ENCODE results near the gene SCGB1A1. TPM values are rescaled to one million over a fixed set of nuclear protein-coding genes. Genes with fewer than 3 reads are reported as not detected.
A peak's percentile ranks its signal among the peaks of the same experiment; 100 is the strongest.

The SCGB1A1 gene
- polyA plus RNA-seq, 5 donors: 3.8 to 59.5 (median 30.1) TPM

DNA sequence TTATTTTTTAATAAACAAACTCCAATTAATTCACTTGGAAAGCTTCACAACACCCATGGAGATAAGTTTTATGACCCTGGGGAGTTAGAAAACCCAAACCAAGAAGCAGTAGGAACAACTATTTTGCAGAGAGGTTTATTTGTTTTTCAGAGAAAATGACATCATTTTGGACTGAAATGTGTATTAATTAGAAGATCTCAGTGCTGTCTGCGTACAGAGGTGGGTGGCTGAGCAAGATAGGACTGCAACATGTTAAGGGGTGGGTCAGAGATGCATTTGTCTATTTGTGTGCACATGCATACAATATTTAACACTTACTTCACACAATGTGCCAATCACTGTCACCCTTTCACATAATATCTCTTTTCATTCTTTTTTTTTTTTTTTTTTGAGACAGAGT is 1.1 kb downstream of the SCGB1A1 start:
- peak in 1 of 2 donors; percentile 58 for DNase-seq

DNA sequence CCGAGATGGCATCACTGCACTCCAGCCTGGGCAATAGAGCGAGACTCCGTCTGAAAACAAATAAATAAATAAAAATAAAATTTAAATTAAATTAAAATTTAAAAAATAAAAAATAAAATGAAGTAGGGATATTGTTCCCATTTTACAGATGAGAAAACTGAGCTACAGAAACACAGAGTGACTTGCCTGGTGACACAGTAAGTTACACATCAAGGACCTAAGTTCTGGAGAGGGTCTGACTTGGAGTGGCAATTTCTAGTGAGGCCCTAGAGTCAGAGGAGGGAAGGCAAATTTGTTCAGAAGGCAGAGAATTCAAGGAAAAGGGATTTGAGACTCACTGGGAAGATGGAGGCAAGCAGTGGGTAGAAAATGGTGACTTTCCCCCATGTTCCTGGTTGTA is 2.0 kb downstream of the SCGB1A1 start:
- no peak for DNase-seq

DNA sequence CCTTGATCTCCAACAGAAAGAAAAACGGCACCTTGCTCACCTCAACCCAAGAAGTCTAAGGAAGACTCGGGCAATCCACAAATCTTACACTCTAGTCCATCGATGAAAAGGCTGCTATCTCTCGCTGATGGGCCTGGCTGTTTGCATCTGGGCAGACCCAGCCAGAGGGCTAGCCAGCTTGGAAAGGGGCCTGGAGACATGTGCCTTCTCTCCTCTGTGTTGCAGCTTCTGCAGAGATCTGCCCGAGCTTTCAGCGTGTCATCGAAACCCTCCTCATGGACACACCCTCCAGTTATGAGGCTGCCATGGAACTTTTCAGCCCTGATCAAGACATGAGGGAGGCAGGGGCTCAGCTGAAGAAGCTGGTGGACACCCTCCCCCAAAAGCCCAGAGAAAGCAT is 3.2 kb downstream of the SCGB1A1 start:
- DNase-seq: no peak

DNA sequence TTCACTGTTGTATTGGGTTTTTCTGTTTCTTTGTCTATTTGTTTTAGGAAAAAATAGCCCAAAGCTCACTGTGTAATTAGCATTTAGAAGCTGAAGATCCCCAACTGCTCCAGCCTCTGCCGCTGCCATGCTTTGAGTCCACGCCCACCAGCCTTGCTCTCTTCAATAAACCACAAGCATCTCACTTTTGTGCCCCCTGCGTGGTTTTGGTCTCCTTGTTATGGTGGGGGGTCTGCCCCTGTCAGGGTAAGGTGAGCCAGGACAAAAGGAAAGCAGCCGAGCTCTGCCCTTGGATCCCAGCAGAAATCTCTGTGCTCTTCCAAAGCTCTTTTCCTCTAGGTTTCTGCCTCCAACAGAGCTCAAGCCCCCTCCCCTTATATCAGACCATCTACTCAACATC is 4.2 kb downstream of the SCGB1A1 start:
- DNase-seq: no peak

DNA sequence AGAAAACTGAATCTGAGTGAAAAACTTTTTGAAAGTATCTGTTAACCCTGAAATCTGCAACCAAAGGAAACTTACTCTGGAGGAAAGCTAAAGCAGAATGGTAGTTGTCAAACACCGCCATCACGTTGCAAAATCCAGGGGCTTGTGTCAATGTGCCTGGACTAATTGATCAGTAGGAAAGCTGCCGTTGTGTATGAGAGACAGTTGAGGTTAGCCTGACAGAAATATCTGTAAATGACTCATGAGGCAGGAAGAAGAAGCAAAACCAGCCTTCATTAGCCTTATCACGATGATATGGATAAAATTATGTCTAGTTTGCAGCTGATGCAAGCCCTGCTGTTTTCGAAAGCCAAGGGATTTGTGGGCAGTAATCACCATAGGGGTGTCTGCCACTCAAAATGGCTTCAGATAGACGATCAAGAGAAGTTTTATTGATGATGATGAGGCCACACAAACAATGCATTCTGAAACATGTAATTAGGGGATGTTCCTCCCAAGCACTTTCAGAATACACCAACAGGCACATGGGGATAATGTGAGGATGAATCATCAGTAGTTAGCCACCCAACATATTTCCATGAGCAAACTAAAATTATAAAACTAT is 8.9 kb downstream of the SCGB1A1 start:
- no peak for DNase-seq

DNA sequence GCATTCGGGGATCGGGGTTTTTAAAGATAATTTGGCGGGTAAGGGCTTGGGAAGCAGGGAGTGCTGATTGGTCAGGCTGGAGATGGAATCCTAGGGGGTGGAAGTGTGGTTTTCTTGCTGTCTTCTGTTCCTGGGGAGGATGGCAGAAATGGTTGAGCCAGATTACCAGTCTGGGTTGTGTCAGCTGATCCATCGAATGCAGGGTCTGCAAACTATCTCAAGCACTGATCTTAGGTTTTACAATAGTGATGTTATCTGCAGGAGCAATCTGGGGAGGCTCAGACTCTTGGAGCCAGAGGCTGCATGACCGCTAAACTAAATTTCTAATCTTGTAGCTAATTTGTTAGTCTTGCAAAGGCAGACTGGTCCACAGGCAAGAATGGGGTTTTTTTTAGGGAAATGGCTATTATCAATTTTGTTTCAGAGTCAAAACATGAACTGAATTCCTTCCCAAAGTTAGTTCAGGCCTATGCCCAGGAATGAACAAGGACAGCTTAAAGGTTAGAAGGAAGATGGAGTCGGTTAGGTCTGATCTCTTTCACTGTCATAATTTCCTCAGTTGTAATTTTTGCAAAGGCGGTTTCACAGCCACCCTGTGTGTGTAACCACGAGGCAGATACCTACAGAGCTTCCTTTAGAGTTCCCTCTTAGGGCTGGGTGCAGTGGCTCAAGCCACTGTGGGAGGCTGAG is 10.2 kb downstream of the SCGB1A1 start:
- no peak for DNase-seq

DNA sequence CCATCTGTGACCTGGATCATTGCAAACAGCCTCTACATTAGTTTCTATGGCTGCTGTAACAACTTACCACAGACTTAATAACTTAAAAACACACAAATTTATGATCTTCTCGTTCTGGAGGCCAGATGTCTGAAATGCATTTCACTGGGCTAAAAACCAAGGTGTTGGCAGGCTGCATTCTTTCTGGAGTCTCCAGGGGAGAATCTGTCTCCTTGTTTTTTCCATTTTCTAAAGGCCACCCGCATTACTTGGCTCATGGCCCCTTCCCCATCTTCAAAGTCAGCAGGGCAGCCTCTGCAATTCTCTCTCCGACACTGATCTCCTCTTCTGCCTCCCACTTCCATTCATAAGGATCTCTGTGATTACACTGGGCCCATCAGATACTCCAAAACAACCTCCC is 11.6 kb downstream of the SCGB1A1 start:
- DNase-seq: no peak

DNA sequence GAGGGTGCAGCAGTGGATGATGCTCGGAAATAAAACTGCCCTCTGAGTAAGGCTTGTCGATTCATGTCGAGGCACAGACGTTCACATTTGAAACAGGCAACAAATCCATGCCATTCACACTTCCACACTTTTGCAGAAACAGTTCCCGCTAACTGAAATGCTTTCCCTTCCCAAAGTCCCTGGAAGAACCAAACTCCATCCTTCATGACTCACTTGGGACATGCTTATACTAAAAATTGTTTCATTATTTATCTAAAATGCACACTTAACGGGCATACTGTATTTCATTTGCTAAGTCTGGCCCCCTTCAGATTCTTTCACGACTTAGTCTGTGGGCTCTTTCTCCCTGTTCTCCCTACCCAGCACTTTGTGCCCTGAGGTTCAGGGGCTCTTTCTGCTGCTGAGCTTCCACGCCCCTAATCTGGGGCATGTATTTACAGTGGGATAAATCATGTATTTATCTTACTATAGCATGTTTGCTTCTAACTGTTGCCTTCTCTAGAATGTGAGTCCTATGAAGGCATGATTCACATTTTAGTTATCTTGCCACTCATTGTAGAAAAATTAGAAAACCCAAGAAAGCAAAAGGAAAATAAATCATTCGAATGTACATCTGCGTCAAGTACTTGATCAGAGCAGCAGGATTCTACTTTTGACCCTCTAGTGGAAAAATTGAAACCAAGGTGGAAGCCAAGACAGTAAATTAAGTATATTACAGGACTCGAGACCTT is 12.5 kb downstream of the SCGB1A1 start:
- no peak for DNase-seq

DNA sequence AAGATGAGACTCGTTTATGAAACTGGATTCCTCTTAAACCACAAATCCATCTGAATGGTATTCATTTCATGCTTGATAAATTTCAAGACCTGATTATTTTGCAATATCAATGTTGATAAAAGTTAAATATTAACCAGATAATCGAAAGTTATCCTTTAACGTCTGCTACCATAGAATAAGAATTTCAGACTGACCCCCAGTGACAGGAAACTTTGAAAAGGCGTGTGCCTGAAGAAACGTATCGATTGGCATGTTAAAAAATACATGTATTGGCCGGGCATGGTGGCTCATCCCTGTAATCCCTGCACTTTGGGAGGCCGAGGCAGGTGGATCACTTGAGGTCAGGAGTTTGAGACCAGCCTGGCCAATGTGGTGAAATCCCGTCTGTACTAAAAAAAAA is 13.9 kb downstream of the SCGB1A1 start:
- DNase-seq: no peak

DNA sequence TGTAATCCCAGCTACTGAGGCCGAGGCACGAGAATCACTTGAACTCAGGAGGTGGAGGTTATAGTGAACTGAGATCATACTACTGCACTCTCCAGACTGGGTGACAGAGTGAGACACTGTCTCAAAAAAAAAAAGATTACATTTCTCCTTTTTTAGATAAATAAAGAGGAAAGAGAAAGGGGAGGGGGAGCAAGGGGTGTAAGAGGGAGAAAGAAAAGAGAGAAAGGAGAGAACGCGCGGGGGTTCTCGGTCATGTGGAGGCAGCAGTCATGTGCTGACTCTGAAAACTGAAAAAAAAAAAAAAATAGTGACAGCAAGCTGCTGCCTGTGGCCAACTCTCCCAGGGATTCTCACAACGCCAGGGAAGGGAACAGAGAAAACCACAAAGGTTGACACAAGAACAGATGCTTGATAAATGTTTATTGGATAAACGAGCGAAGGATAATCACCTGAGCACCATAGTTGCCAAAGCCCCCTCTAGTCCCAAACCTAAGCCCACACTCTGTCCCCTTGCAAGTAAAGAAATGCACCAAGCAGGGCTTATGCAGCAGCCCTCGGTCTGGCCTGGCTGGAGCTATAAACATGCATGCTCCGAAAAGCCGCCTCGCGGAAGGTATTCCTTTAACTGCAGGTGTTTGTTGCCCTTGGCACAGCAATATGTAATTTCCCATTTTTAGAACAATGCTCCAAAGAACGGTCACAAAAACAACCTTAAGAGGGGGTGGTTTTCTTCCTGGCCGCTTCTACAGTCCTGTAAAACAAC is 14.5 kb downstream of the SCGB1A1 start:
- no peak for DNase-seq

DNA sequence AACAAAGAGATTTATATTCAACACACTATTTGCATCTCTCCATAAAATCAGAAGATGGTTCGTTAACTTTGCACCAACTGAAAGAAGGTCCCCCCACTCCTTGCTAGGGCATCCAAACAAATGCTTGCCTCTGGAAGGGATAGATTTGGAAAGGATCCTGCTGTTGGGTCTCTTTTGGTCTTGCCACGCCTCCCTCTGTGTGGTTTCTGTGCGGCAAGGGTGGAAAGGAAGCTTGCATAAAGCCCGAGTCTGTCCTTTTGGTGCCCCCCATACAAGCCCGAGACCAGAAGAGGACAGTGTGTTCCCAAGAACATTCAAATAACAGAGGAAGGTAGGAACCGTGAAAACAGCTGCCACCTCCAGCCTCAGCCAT is 15.1 kb downstream of the SCGB1A1 start:
- DNase-seq: no peak

DNA sequence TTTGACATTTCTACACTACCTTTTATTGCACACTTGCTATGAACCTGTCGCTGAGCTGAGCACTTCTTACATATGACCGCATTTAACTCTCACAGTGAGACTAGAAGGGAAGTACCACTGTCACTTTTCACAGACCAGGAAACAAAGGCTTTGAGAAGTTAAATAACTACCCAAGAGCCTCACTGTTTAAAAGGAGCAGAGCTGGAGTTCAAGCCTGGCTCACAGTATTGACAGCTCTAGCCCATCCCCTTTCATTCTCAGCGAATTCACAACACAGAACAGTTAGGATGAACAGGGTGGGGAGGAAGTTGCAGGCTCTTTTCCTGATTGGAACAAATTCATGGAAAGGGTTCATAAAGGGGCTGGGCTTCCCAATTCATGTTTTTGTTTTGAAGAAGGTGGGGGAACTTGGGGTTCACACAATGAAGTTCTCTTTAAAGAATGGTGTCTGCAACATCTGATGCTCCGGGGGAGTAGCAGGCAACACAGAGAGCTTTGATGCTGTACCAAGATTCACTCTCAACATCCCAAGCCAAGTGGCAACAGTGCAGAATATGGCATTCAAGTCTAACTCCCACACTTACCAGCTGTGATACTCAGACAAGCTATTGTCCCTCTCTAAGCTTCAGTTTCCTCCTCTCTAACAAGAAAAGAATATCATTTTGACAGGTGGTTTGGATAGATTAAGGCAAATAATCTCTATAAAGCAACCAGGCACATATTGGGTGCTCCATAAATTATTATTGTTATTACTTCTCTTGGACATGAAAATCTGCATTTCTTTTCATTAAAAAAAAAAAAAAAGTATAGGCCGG is 17.2 kb downstream of the SCGB1A1 start:
- DNase-seq: no peak

DNA sequence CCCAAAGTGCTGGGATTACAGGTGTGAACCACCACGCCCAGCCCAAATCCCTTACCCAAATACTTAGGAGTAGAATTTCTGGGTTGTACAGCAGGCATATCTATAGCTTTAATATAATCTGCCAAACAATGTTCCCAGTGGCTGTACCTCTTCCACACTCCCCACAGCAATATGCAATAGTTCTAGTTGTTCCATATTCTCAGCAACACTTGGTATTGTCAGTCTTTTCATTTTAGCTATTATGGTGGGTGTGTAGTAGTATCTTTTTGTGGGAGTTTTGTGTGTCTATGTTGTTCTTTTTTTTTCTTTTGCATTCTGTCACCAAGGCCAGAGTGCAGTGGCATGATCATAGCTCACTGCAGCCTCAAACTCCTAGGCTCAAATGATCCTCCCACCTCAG is 18.8 kb downstream of the SCGB1A1 start:
- no peak for DNase-seq

DNA sequence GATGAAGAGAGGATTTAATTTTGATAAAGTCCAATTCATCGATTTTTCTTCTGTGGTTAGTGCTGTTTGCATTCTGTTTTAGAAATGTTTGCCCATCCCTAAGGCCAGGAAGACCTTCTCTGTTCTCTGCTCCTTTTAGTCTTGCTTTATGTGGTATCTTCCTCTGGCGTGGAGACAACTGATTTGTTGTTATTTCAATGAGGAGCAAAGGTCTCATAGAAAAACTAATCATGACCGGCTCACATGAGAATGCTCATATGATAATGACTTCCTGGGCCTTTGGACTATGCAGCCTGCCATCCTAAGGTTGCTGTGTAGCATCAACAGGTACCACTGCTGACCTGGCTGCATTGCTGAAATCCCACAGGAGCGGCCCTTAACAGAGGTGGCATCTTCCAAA is 19.8 kb downstream of the SCGB1A1 start:
- no peak for DNase-seq

DNA sequence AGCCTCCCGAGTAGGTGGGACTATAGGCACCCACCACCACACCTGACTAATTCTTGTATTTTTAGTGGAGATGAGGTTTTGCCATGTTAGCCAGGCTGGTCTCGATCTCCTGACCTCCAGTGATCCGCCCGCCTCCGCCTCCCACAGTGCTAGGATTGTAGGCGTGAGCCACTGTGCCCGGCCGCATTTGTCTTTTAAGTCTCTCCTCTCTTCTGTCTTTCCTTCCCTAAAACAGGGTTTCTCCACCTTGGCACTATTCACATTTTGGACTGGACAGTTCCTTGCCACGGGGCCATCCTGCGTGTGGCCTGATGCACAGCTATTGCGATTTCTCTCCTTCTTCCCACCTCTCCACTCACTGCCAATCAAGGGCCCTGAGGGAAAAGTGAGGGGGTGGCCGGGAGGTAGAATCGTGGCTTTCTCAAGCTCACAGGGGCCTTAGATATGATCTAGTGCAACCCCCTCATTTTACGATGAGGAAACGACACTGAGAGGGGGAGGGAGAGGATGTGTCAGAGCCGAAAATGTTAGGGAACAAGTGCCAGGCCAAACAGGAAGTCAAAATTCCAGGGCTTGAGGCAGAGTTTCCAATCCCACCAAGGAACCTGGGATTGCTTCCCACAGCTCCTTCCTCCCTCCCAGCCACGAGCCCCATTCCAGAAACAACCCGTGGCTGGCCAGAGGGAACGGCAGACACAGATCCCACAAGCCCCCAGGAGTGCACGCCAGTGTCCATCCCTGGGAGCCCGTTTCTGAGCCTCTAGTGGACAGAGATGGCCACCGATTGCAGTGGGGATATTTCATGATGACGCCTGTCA is 21.2 kb downstream of the SCGB1A1 start:
- peak in 1 of 2 donors; percentile 49 for DNase-seq

DNA sequence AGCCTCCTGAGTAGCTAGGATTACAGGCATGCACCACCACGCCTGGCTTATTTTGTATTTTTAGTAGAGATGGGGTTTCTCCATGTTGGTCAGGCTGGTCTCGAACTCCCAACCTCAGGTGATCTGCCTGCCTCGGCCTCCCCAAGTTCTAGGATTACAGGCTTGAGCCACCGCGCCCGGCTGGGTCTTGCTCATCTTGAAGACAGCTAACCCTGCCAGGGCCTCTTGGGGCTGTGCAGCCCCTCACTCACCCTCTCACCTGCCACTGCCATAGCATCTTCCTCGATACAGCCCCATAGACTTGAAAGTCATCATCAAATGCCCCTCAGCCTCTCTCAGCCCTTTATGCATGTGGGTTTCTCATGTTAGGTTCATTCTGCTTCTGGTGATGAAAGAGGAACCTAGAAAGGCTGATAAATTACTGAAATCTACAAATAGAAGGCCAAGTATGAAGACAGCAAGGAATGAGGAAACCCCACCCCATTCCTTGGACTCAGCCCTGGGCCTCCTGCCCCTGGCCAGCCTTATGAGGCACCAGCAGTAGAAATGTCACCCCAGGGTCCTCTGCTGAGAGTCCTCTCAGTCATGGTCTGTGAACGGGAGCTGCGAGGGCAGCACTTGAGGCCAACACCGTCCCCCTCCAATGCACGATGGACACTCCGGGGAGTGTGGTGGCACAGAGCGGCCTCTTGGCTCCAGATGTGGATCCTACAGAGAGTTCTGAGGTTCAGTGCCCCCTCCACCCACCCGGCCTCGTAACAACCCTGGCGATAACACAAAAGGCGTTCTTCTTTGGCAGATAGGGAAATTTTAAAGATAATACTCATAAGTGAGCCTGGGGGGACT is 24.8 kb downstream of the SCGB1A1 start:
- no peak for DNase-seq

DNA sequence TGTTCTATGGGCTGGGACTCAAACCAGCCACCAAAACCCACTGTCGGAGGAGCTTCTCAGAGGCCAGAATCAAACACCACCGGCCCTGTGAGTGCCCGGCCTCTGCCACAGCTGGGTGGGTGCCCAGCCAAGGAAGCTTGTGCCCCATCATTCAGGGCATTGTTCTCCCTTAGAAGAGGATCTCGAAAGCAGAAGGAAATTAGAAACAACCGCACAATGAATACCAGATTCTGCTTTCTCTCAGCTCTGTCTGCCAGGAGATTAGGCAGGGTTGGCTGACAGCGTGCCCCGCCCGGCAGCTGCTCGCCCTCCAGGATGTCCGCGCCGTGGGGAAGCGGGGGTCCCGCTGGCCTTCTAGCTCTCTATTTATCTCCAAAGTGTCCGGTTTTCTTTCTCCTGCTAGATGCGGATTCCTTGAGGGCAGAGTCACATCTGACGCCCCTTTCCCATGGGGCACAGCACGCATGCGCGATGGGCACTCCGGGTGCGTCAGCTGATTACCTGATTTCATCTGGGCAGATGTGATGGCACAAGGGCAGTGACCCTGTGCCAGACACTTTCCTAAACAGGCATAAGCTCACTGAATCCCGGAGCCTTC is 25.5 kb downstream of the SCGB1A1 start:
- peak; percentile 63 to 64 for DNase-seq

DNA sequence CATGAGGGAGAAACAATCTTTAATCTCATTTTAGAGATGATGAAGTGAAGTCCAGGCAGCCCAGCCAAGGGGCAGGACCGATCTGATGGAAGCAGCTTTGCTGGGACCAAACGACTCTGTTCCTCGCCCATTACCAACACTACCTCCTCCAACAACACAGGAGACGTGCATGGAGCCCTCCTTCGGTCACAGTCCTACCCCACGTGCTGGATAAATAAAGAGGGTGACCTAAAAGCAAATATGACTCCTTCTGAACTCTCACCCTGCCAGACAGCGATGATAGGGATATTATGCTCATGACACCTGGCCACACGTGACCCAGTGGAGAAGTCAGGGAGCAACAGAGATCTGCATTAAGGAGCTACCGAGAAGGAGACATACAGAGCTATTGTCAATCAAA is 26.0 kb downstream of the SCGB1A1 start:
- no peak for DNase-seq

DNA sequence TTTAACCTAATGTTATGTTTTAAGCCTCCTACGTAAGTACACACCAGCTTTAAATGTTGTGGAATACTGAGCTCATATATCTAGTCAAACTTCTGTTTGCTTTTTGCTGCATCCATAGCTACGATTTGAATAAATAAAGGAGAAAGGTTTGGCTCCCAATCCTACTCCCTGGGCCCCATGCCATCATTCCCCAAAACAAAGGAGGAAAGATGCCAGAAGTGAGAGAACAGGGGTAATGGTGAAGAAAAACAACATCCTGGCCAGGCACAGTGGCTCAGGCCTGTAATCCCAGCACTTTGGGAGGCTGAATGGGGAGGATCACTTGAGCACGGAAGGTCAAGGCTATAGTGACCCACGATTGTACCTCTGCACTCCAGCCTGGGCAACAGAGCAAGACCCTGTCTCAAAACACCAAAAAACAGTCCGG is 26.5 kb downstream of the SCGB1A1 start:
- DNase-seq: peak; percentile 84 to 92
